Type B pancreatic cell (in vitro differentiated cells): ENCODE data around the gene THEMIS. TPM values are rescaled to one million over a fixed set of nuclear protein-coding genes. Genes with fewer than 3 reads are reported as not detected.

Source experiments
- DNase-seq: peaks from one replicate; pipeline ENCODE4 v3.0.0; 2021; ENCODE audit warnings: mixed read lengths; ENCODE audit not compliant: unreplicated experiment; ENCODE audit errors: extremely low spot score
- H3K27ac Mint-ChIP-seq: 2 replicates; pipeline ENCODE4 v1.8.0; 2021; ENCODE audit warnings: mild to moderate bottlenecking, mixed read lengths
- H3K27me3 Mint-ChIP-seq: 2 replicates; pipeline ENCODE4 v1.8.0; 2021; ENCODE audit warnings: mixed read lengths
- H3K36me3 Mint-ChIP-seq: 2 replicates; pipeline ENCODE4 v1.8.0; 2021; ENCODE audit warnings: mixed read lengths
- H3K4me1 Mint-ChIP-seq: one replicate; pipeline ENCODE4 v1.8.0; 2021; ENCODE audit warnings: mixed read lengths; ENCODE audit not compliant: unreplicated experiment
- H3K4me3 Mint-ChIP-seq: 2 replicates; pipeline ENCODE4 v1.8.0; 2021; ENCODE audit warnings: mild to moderate bottlenecking, mixed read lengths
- H3K9me3 Mint-ChIP-seq: 2 replicates; pipeline ENCODE4 v1.8.0; 2021; ENCODE audit warnings: mixed read lengths
- CTCF ChIP-seq: fragments of 200-600 bp; sonication (generic); conservative IDR thresholded peaks from 2 replicates; pipeline ENCODE4 v1.5.0; 2021; ENCODE audit warnings: antibody characterized with exemption, mild to moderate bottlenecking
- total RNA-seq: library from RNA; stranded (reverse); gene quantifications from 2 replicates; pipeline ENCODE4 v1.2.1, GENCODE V29; 2021; ENCODE audit warnings: low replicate concordance

Gene THEMIS
- total RNA-seq, 1 donor from 2014 or later: not detected

DNA sequence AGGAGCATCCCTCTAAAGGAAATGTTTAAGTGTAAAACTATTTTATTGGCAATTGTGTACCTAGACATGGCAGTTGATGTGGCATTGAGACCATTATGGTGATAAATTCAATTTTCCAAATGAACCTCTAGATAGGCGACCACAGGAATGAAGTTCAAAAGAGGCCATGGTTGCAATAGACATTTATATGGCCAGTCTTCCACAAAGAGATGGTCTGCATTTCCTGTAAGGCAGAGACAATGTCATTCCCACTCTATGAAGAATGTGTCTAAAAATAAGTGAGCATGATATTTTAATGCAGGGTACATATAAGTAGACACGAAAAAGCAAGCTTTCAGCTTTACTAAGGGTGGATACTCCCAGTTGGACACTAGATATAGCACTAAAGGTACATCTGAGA lies 40.9 kb downstream of the THEMIS start:
- H3K27me3 Mint-ChIP-seq: no peaks in the 10 kb centered on the region
- TF ChIP-seq CTCF: no peak
- no peaks in the 10 kb centered on the region for H3K36me3 Mint-ChIP-seq
- no peak for DNase-seq
- no peaks in the 10 kb centered on the region for H3K9me3 Mint-ChIP-seq
- H3K4me3 Mint-ChIP-seq: no peak overlapping the region
- H3K4me1 Mint-ChIP-seq: no peaks in the 10 kb centered on the region
- H3K27ac Mint-ChIP-seq: no peak overlapping the region

GRCh38 chr6:127858727-127859391 lies 42.0 kb downstream of the THEMIS start:
- Mint-ChIP-seq H3K4me1 (no peaks in the 10 kb centered on the region), H3K27ac (no peak overlapping the region), H3K27me3 (no peaks in the 10 kb centered on the region)

GRCh38 chr6:127857051-127857637 lies 43.7 kb downstream of the THEMIS start:
- Mint-ChIP-seq H3K27me3 (no peaks in the 10 kb centered on the region), H3K4me1 (no peaks in the 10 kb centered on the region), H3K36me3 (no peaks in the 10 kb centered on the region), H3K27ac (no peak overlapping the region), H3K9me3 (no peaks in the 10 kb centered on the region), H3K4me3 (no peak overlapping the region)
- no peak for TF ChIP-seq CTCF
- DNase-seq: no peak

More at GRCh38 chr6:127858727-127859391, 42.0 kb downstream of the THEMIS start:
- TF ChIP-seq CTCF: no peak
- no peak overlapping the region for H3K4me3 Mint-ChIP-seq
- no peaks in the 10 kb centered on the region for H3K36me3 Mint-ChIP-seq
- H3K9me3 Mint-ChIP-seq: no peaks in the 10 kb centered on the region
- no peak for DNase-seq

DNA sequence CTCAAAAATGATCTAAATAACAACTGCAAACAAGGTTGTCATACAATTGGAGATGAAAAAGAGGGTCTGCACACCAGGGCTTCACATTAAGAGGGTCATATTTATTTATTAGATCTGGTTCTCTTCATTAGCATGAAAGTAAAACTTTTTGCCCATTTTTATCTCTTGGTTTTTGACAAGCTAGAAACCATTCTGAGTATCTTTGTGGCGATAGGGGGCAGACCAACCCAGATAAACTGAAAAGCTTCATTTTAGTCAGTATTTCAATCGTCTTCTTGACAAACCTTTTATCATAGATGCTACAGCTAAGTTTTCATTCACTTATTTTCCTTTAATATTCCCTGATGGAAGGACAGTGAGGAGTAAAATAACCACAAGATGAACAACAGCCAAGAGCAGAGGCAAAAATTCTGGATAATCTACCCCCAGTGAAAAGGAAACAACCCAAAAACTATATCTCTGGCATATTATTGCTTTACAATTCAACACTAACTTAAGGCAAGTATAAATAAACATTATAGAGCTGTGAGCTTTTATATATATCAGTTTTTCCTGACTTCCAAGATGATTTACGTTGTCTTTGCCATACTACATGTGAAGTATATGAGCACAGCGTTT lies 45.2 kb downstream of the THEMIS start:
- Mint-ChIP-seq H3K9me3 (no peaks in the 10 kb centered on the region), H3K4me1 (no peaks in the 10 kb centered on the region), H3K4me3 (no peak overlapping the region), H3K36me3 (no peaks in the 10 kb centered on the region), H3K27me3 (no peaks in the 10 kb centered on the region), H3K27ac (no peak overlapping the region)
- DNase-seq: no peak
- TF ChIP-seq CTCF: peak; percentile 70

GRCh38 chr6:127854009-127854408 lies 46.8 kb downstream of the THEMIS start:
- H3K9me3 Mint-ChIP-seq: no peaks in the 10 kb centered on the region
- TF ChIP-seq CTCF: no peak
- H3K36me3 Mint-ChIP-seq: no peaks in the 10 kb centered on the region
- no peak for DNase-seq
- no peaks in the 10 kb centered on the region for H3K27me3 Mint-ChIP-seq
- no peaks in the 10 kb centered on the region for H3K4me1 Mint-ChIP-seq
- no peak overlapping the region for H3K27ac Mint-ChIP-seq
- no peak overlapping the region for H3K4me3 Mint-ChIP-seq
